Measurements from ENCODE around the gene RIPPLY1.
"Not testable (repeated sequence)": the region's sequence is repeated elsewhere in the genome, so short reads cannot be mapped to it uniquely, and the experiment has no call there.

The RIPPLY1 gene

GRCh38 chrX:106889468-106889867, 13.7 kb downstream of the RIPPLY1 start:
- no peaks in the 10 kb centered on the region for H3K4me1 ChIP-seq
- DNase-seq = no peak
- H3K9me3 ChIP-seq = no peaks in the 10 kb centered on the region
- no peak overlapping the region for H3K4me3 ChIP-seq (ENCODE audit: low read depth, low read length)
- no peaks in the 10 kb centered on the region for H3K27me3 ChIP-seq
- TF ChIP-seq CTCF (IDR thresholded peaks at IDR 0.05; ENCODE audit: low read depth, low read length) = no peak
- no peaks in the 10 kb centered on the region for H3K36me3 ChIP-seq

- Histone ChIP-seq H3K36me3 (no peaks in the 10 kb centered on the region), H3K4me1 (no peaks in the 10 kb centered on the region), H3K4me3 (ENCODE audit: low read depth, low read length) (no peak overlapping the region), H3K27me3 (no peaks in the 10 kb centered on the region), H3K9me3 (no peaks in the 10 kb centered on the region)
- TF ChIP-seq CTCF (IDR thresholded peaks at IDR 0.05; ENCODE audit: low read depth, low read length) = no peak
- no peak for DNase-seq
Observed at GRCh38 chrX:106875151-106875550, 28.0 kb downstream of the RIPPLY1 start.

- Histone ChIP-seq H3K4me1 (no peaks in the 10 kb centered on the region), H3K36me3 (no peaks in the 10 kb centered on the region), H3K4me3 (ENCODE audit: low read depth, low read length) (no peak overlapping the region), H3K27me3 (no peaks in the 10 kb centered on the region), H3K9me3 (no peaks in the 10 kb centered on the region)
- no peak for DNase-seq
- TF ChIP-seq CTCF (IDR thresholded peaks at IDR 0.05; ENCODE audit: low read depth, low read length) = peak; percentile 29; the same call in 1 of the 2 replicates
Observed at GRCh38 chrX:106874075-106874474, 29.1 kb downstream of the RIPPLY1 start.

GRCh38 chrX:106872796-106873195, 30.3 kb downstream of the RIPPLY1 start:
- DNase-seq; H3K9me3 ChIP-seq; H3K36me3 ChIP-seq; H3K27me3 ChIP-seq; H3K4me1 ChIP-seq; H3K4me3 ChIP-seq (ENCODE audit: low read depth, low read length): not testable (repeated sequence)

GRCh38 chrX:106863697-106864096, 39.4 kb downstream of the RIPPLY1 start:
- no peak for TF ChIP-seq CTCF (IDR thresholded peaks at IDR 0.05; ENCODE audit: low read depth, low read length)
- H3K4me1 ChIP-seq = no peaks in the 10 kb centered on the region
- no peaks in the 10 kb centered on the region for H3K9me3 ChIP-seq
- no peak overlapping the region for H3K4me3 ChIP-seq (ENCODE audit: low read depth, low read length)
- DNase-seq = no peak
- no peaks in the 10 kb centered on the region for H3K36me3 ChIP-seq
- H3K27me3 ChIP-seq = no peaks in the 10 kb centered on the region

- peak; percentile 23 for DNase-seq
- peak; percentile 58 for TF ChIP-seq CTCF (IDR thresholded peaks at IDR 0.05; ENCODE audit: low read depth, low read length)
- H3K27me3 ChIP-seq = no peaks in the 10 kb centered on the region
Observed at GRCh38 chrX:106862972-106863688, 40.0 kb downstream of the RIPPLY1 start.

More at GRCh38 chrX:106862972-106863688, 40.0 kb downstream of the RIPPLY1 start:
- H3K4me1 ChIP-seq = no peaks in the 10 kb centered on the region
- no peak overlapping the region for H3K4me3 ChIP-seq (ENCODE audit: low read depth, low read length)
- H3K36me3 ChIP-seq = no peaks in the 10 kb centered on the region
- no peaks in the 10 kb centered on the region for H3K9me3 ChIP-seq
